Right lobe of liver (tissue), 4 donors: ENCODE measurements around the gene NCKAP5.

Source experiments
- CTCF ChIP-seq, 4 donors: fragments of 200-600 bp in 3 of 4; fragments of 450-650 bp in 1 of 4; IDR thresholded peaks; one replicate each; pipeline versions ENCODE4 v1.5.1 to v1.8.0; 2016 to 2022; ENCODE audit warnings: antibody characterized with exemption in 4 of 4, mild to moderate bottlenecking in 2 of 4
- POLR2A ChIP-seq: fragments of 450-650 bp; IDR thresholded peaks from one replicate; pipeline ENCODE4 v1.6.1; 2017; ENCODE audit warnings: antibody characterized with exemption, mild to moderate bottlenecking
- donor health status: DM: no; HTN: no; CAD: no.
- donor health status: DM: no; HTN: no; CAD: no.
- donor health status: DM: no; HTN: yes; CAD: no.

- TF ChIP-seq CTCF (IDR thresholded peaks at IDR 0.05), result no peak
- no peak for TF ChIP-seq POLR2A
Observed at GRCh38 chr2:132795220-132795619, 773.0 kb downstream of the NCKAP5 start.
